Right lobe of liver (tissue), 4 donors: ENCODE results near the gene C20orf204.

Experiments used
- POLR2A ChIP-seq: fragments of 450-650 bp; IDR thresholded peaks from one replicate; pipeline ENCODE4 v1.6.1; 2017; ENCODE audit warnings: antibody characterized with exemption, mild to moderate bottlenecking
- TF ChIP-seq, protein P1 (sequence below), 4 donors: fragments of 200-600 bp in 3 of 4; fragments of 450-650 bp in 1 of 4; IDR thresholded peaks; one replicate each; pipeline versions ENCODE4 v1.5.1 to v1.8.0; 2016 to 2022; ENCODE audit warnings: antibody characterized with exemption in 4 of 4, mild to moderate bottlenecking in 2 of 4
- donor health status: DM: no; HTN: no; CAD: no.
- donor health status: DM: no; HTN: no; CAD: no.
- donor health status: DM: no; HTN: yes; CAD: no.

DNA sequence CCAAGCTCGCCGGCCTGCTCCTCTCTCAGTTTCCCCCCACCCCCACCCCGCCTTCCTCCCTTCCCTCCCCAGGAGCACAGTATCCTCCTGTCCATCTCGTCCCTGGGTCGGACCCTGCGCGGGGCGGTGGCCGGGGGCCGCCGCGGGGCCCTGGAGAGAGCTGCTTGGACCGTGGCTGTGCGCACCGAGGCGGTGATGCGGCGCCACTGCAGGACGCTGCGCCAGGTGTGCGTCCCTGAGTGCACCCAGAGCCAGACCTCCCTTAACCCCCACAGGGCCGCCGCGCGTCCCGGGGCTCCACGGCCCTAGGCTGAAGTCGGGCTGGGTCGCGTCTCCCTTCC, 2.2 kb downstream of the C20orf204 start:
- TF ChIP-seq, protein P1, sequence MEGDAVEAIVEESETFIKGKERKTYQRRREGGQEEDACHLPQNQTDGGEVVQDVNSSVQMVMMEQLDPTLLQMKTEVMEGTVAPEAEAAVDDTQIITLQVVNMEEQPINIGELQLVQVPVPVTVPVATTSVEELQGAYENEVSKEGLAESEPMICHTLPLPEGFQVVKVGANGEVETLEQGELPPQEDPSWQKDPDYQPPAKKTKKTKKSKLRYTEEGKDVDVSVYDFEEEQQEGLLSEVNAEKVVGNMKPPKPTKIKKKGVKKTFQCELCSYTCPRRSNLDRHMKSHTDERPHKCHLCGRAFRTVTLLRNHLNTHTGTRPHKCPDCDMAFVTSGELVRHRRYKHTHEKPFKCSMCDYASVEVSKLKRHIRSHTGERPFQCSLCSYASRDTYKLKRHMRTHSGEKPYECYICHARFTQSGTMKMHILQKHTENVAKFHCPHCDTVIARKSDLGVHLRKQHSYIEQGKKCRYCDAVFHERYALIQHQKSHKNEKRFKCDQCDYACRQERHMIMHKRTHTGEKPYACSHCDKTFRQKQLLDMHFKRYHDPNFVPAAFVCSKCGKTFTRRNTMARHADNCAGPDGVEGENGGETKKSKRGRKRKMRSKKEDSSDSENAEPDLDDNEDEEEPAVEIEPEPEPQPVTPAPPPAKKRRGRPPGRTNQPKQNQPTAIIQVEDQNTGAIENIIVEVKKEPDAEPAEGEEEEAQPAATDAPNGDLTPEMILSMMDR (IDR thresholded peaks at IDR 0.05): no peak
- no peak for TF ChIP-seq POLR2A
